GM18909 (cell line): ENCODE measurements around the gene CDC25B.

Experiments
- ATAC-seq: cut with Tn5 transposase; IDR thresholded peaks from one replicate; pipeline ENCODE4 v1.9.1; 2021; ENCODE audit warnings: mild to moderate bottlenecking; ENCODE audit not compliant: unreplicated experiment, poor library complexity

Gene CDC25B

DNA sequence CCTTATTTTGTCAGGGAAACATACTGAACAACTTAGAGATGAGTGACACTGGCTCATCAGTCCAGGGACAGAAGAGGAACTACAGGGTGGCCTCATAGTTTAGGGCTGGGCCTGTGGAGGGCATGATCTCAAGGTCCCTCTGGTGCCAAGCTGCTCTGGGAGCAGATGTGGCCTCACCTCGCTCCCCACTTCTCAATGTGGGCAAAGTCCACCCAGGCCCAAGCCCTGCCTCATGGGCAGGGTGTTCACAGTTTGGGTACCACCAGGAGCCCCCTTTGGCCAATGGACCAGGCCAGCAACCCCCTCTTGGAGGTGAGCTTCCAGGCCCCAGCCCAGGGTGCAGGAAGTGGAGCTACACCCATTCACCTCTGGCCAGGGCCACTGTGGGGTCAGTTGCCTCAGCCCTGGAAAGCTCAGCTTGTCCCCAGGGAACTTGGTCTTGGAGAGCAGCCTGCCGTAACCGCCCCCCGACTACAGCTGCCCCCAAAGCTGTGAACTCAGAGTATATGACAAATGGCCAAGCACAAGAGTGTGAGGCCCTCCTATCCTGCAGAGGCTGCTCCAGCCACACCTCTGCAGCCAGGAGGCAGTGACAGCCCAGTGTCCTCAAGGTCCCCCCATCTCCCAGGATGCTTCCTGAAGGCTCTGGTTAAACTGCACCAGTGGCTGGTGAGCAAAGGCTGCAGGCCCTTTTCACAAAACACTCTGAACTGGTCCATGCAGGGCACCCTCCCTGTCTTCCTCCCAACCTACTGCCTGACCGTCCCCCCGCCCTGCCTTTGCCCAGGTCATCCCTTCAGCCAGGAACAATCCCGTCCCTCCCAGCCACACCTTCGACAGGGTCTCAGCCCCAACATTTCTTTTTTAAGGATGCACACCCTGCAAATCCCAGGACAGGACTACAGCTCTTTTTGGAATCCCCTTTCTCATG lies 32.2 kb upstream of the CDC25B start:
- ATAC-seq, result no peak

DNA sequence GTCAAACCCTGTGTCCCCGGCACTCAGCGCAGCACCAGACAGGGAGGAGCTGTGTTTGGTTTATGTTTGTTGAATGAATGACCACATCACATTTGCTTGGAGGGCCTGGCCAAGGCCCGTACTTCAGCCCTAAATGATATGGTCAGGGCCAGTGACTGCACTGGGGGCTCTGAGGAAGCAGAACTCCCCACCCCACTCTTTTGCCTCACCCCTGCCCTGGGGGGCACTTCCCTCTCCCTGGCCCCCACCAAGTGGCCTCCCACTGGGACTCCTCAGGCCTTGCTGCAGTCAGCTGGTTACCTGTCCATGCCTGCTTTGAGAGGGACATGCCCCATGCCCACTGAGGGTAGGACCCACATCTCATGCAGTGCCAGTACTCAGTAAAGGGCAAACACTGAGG lies 31.5 kb upstream of the CDC25B start:
- ATAC-seq, result no peak

DNA sequence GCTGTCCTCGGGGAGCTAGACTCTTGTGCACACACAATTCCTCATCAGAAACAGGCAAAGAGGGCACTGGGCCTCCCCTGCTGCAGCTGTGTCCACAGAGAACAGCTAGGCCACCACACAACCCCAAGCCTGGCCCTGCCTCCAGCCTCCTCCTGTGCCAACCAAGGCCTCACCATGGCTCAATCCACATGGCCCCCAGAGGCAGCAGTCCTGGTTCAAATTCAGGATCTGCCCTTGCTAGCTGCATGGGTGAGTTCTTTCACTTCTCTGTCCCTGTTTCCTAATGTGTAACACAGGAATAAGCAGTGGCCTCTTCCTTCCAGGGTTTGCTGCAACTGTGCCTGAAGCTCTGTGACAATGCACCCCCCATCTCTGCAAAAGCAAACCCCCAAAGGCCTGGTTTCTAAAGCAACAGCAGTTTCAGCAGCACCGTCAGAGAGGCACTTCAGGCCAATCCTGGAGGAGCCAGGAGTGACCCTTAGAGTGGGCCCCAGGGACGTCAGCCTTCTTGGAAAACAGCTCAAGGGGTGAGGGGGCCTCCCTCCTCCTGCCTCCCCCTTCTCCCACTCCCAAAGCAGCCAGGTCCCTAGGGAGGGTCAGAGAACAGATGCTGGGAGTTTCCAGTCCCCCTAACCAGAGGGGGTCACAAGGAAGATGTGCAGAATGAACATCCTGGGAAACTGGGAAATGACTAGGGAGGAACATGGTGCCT lies 30.8 kb upstream of the CDC25B start:
- no peak for ATAC-seq

DNA sequence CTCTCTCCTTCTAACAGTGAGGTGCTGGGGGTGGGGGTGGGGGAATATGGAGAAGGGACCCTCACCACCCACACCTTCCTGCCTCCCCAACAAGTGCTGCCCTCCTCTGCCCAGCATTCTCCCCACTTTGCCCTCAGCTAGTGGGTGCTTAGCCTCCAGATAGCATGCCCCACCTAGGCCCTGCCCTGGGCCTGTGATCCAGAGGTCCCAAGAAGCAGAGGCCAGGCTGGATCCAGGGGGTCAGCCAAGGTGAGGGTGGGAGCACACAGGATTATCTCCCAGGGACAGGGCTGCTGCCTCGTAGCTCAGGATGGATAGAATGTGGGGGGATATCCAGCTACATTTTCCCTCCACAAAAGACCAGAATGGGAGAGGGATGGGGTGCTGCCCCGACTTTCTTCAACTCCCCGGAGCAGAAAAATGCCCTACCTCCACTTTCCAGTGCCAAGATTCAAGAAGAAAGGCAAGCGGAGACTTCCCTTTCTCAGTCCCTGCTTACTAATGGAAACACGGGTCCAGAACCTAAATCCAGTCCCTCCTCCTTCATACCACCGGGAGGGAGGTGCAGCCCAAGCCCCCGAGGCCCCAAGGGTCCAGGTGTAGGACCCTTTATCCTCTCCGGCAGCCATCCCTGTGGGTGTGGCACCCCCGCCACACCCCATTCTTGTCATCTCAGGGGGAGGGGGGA lies 29.5 kb upstream of the CDC25B start:
- no peak for ATAC-seq

DNA sequence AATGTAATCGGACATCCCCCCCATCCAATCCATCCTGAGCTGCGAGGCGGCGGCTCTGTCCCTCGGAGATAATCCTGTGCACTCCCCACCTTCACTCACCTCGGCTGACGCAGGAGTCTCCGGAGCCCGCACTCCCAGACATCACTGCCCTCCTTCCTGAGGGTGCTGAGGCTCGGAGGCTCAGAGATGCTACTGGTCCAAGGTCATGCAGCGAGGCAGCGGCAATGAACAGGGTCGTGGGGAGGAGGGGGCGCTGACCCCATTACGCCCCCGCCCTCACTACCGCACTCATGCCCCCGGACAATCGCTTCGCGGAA lies 29.0 kb upstream of the CDC25B start:
- ATAC-seq, result no peak

DNA sequence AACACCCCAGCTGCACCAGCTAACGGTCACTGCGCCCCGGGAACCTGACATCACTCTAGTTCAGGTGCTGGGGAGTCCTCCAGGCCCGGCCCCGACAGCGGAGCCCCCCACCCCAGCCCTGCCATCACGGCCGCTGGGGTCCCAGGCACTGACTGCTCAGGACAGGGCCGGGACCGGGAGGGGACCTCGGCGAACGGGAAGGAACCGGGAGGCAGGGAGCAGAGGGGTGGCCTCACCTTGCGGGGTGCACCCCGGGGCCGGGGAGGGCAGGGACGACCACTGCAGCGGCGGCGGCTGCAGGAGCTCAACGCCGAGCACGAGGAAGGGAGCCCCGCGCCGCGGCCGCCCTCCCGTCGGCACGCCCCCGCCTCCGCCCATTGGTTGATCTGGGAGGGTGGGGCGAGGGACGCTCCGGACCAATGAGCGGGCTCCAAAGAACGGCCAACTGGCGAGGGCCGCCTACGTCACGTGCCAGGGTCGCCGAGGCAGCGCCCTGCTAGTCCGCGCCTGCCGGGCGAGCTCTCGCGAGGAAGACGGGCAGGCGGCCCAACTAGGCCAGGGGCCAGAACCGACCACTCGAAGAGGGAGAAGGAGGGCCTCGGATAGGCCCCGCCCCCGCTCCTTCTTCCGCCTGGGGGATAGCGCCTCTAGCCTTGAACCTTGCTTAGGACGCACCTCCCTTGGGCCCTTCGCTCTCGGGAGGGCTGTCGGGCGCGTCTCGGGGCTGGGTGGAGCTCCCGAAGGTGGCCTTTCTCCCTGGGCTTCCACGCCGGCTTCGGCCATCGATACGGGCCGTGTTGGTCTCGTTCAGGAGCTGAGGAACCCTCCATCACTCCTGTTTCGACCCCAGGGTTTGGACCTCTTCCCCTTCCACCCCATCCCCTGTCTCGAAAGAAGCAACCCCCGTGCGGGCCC lies 28.4 kb upstream of the CDC25B start, which contains the start of gene ADISSP:
ADISSP (minus strand) TSS at position 327 of the 915 bp plus-strand sequence. CDS start 7,653 bp downstream, outside the sequence.
- peak; percentile 93 for ATAC-seq

DNA sequence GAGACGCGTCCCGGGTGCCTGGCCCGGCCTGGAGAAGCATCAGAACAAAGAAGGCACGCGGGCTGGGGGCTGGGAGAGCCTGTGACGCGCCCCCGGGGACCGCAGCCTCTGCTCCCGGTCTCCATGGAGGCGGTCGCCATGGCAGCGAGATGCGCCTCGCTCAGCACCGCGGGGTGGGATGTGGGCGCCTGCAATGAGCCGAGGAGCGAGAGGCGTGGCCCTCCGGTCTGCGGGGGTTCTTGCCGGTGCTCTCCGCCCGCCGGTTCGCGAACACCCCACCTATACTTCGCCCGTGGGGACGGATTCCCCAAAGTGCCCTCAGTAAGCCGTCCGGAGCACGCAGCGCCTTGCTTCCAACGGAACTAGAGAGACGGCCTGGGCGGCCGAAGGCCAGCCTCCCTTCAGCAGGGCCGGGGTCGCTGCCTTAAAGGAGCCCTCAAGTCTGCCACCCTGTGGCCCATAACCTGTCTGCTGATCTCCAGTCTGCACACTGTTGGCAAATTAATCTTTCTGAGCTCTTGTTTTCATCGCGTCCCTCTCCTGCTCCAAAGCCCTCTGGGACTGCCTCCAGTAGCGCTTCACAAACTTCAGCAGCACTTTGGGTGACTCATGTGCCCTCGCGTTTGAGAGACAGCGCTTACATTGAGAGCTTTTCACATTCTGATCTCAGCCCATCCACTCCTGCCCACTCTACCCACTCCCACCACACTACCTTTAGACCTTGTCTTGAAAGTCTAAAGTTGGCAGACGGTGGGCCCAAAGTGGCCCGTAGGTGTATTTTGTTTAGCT lies 27.6 kb upstream of the CDC25B start:
- peak; percentile 42 for ATAC-seq

DNA sequence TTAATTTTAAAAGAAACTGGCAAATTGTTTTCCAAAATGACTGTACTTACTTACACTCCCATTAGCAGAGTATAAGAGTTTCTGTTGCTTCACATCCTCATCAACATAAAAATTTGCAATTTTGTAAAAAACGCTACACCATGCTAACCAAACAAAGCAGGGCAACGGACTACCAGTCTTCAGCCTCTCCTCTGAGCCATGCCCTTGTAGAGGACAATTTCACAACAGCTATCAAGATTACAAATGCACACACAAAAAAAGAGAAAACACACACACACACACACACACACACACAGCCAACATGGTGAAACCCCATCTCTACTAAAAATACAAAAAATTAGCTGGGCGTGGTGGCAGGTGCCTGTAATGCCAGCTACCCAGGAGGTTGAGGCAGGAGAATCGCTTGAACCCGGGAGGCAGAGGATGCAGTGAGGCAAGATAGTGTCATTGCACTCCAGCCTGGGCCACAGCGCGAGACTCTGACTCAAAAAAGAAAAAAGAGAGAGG lies 24.5 kb upstream of the CDC25B start:
- ATAC-seq, result no peak

DNA sequence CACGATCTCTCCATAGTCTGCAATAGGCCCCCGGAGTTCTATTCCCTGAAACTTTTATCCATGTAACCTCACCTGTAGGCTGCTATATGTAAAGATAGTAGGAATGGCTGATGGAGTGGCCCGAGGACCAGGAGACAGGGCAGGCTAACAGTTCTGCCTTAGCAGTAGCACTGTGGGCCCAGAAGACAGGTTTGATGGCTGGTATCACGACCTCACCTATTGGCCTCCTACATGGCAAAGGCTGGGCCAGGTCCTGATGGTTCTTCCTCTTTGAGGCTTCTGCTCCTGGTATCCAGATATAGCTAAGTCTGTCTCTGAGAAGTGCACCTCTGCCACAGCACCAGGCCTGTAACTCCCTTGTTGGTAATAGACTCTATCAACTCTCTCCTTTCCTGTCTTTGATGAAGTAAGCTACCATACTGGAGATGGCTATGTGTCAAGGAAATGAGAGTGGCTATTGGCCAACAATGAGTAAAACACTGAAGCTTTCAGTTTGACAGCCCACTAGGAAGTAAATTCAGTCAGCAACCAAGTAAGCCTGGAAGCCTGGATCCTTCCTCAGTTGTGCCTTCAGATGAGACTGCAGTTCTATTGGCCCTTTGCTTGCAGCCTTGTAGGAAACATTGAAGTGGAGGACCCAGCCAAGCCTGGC lies 20.5 kb upstream of the CDC25B start:
- ATAC-seq, result no peak

DNA sequence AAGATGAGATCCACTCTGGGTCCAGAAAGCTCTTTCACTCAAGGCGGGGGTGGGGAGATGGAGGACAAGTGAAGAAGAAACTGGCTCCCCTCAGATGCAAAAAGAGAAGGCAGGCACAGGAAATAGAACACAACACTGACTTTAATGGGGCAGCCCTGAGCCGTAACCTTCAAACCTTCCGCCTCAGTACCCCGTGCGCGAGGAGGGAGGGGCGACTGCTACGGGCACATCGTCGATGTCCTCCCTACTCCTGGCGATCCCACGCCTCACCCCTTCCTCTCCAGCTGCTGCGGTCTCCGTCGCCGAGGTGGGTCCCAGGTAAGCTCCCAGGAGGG lies 18.8 kb upstream of the CDC25B start:
- ATAC-seq, result no peak

DNA sequence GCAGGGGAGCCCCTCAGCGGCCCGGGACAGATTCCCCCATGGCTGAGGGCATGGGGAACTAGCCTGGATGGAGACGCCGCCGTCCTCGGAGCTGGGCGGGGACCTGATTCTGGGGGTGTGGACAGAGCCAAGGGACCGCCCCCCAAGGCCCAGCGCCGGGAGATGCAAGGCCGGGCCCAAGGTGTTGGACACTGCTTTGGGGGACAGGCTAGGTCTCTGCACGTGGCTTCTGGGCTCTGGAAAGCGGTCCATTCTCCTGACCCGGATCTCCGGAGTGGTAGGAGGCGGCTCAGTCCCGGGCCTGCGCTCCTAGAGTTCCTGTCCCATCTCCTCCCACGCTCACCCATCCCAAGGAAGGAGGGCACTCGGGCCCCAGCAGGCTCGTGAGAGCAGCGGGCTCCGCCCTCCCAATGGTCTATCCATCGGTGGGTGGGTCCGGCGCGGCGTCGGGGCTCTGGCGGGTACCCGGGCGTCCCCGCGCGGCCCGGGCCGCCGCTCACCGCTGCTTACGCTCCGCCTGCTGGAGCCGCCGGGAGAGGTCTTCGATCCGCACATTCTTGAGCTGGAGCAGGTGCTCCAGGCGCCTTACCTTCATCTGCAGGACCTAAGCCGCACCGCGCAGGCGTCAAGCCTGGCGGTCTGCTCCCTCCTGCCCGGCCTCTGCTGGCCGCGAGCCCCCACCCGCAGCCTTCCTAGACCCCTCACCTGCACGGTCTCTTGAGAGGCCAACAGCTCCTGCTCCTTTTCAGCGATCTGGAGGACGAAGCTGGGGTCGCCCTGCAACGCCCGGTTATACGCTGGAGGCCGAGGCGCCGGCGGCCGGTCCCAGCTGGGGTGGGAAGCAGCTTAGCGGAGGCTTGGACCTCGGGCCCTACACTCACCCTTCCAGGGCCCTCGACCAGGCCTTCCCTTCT lies 18.1 kb upstream of the CDC25B start:
- ATAC-seq, result no peak

DNA sequence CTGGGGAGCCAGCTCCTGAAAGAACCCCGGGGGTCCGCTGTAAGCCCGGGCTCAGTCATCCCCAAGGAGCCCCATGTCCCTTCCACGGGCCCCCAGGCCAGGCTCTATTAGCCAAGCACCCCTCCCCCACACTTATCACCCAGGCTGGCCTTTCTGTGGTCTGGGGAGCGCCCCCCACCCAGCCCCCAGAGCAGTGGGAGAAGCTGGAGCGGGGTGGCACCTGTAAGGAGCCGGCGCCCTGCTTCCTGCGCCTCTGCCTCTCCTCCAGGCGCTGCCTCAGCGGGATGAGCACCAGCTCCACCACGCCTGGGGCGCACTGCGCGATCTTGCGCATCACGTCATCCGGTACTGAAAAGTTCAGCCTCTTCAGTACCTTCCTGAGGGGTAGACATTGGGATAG lies 17.1 kb upstream of the CDC25B start:
- no peak for ATAC-seq

DNA sequence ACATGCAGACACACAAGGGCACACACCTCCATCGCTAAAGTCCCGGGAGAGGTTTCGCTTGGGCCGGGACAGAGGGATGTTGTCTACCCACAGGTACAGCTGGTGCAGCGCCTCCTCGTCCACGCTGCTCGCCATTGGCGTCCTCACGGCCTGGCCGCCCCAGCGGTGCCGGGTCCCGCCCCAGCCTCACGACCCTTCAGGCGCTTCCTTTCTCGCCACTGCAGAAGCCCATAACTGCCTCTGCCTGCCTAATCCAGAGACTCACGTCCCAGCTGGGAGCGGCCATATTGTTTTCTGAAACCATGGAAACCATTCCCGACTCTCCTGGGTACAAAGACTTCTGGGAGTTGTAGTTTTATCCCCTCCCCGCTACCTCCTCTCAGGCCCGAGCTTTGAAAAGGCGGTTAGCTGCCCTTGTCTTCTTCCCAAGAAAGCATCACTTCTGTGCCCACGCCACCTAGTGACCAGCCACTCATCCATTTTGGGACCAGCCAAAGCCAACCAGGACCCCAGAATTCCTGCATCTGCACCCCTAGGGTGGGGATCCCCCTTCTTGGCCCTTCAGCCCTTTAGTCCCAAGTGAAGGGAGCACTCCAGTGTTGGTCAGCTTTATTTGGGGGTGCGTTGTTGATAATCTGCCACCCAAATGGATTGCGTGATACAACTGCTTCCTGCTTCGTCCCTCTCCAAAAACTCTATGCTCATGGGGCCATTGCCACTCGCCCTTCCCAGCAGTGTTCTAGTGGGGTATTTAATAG lies 14.8 kb upstream of the CDC25B start, which contains the start of gene SPEF1:
SPEF1 (minus strand) TSS at position 296 of the 758 bp plus-strand sequence; CDS start at position 135, 161 bp downstream.
- ATAC-seq, result peak; percentile 57

DNA sequence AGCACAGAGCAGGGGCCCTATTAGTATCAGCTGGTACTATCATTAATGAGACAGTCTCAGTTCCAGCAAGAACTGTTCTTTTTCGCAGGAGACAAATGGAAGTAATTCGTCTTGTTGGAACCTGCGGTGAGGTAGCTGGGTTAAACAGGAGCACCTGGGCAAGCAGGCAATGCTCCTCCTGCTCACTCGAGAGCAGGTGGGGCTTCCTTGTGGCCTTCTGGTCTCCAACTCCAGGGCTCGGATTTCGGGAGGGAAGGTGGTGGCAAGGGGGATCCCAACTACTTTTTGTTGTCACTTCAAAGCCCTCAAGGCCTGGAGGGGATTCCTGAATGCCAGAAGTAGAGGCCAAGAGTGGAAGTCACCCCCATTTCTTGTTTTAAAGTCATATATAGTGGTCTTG lies 13.5 kb upstream of the CDC25B start:
- ATAC-seq, result no peak

DNA sequence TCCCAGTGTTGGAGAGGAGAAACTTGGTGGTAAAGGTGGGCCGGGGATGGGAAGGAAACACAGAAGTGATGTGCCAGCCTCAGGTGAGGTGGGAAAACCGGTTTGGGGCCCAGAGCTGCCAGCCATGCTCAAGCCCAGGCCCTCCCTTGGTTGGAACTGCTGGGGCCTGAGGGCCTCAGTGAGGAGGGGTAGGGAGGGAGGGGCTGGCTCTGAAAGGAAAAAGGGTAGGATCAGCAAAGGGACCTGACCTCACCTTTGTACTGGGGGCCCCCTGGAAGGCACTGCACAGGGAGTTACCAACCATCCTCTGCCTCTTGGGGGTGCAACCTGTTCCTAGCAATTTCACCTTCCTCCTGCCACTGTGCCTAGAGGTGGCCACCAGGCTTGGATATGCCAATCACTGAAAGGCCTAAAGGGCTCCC lies 13.0 kb upstream of the CDC25B start:
- no peak for ATAC-seq

DNA sequence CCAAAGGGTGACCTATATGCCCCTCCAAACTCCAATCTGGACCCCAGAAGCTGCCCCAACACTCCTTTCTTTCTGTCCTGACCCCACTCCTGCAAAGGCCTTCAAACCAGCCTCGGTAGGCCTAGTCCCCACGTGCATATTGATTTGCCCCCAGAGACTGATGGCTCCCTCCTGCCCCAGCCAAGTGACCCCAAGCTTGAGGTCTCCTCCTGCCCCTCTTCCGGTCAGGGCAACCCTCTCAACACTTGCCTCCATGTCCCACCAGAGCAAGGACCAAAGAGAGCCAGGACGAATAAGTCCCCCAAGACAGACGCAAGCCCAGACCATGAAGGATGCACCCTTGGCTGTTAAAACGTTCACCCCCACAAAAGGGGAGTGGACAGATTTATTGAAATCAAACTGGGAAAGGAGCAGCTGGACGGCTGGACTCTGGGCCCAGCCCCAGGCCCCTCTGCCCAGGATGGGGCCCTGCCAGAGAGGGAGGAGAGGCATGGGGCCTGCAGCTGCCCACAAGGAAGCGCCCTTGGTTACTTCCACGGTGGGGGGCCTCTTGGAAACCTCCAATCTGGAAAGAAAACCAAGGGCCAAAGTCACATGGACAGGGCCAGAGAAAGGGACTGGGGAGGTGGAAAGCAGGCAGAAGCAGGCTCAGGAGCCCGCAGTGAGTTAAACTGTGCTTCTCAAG lies 12.5 kb upstream of the CDC25B start:
- no peak for ATAC-seq
